A172 (cell line): Measurements from ENCODE around the gene ATPAF2. TPM values are rescaled to one million over a fixed set of nuclear protein-coding genes. Genes with fewer than 3 reads are reported as not detected.

Experiments
- DNase-seq: peaks from one replicate; pipeline ENCODE4 v3.0.0-alpha.2; 2015; ENCODE audit warnings: low spot score
- total RNA-seq: library from RNA; depleted of rRNA; stranded (reverse); fragments of >200 nt; shearing (Covaris generic); gene quantifications from 2 replicates; pipeline ENCODE4 v1.2.3, GENCODE V29; 2014; rRNA removed

Gene ATPAF2
- total RNA-seq: 10.9 and 12.9 TPM in 2 replicates

GRCh38 chr17:18038861-18039534, at the start of gene ATPAF2, which contains the start of gene GID4:
Gene ATPAF2 (minus strand): TSS chr17:18039168. CDS start chr17:18039013, 155 bp downstream.
Gene GID4 (plus strand): TSS chr17:18039408. CDS start chr17:18039465, 57 bp downstream.
- DNase-seq: peak; percentile 97

- peak; percentile 83 for DNase-seq
Measured at GRCh38 chr17:18087610-18088491, 48.9 kb upstream of the ATPAF2 start, which contains the start of gene DRG2. Gene DRG2 (plus strand): TSS chr17:18087948. CDS start chr17:18088024, 76 bp downstream.

- DNase-seq: no peak
Measured at GRCh38 chr17:18084256-18084655, 45.3 kb upstream of the ATPAF2 start.

- DNase-seq: no peak
Measured at GRCh38 chr17:18079543-18079942, 40.6 kb upstream of the ATPAF2 start.

GRCh38 chr17:18076936-18077335, 38.0 kb upstream of the ATPAF2 start:
- DNase-seq: no peak

- no peak for DNase-seq
Measured at GRCh38 chr17:18074566-18075272, 35.8 kb upstream of the ATPAF2 start.

GRCh38 chr17:18071751-18072150, 32.8 kb upstream of the ATPAF2 start:
- no peak for DNase-seq

- no peak for DNase-seq
Measured at GRCh38 chr17:18070861-18071340, 31.9 kb upstream of the ATPAF2 start.

- no peak for DNase-seq
Measured at GRCh38 chr17:18069101-18069500, 30.1 kb upstream of the ATPAF2 start.

- DNase-seq: no peak
Measured at GRCh38 chr17:18066866-18067265, 27.9 kb upstream of the ATPAF2 start.

GRCh38 chr17:18065546-18065945, 26.6 kb upstream of the ATPAF2 start:
- no peak for DNase-seq

- DNase-seq: no peak
Measured at GRCh38 chr17:18064053-18064452, 25.1 kb upstream of the ATPAF2 start.

- peak; percentile 60 for DNase-seq
Measured at GRCh38 chr17:18059283-18059682, 20.3 kb upstream of the ATPAF2 start.

GRCh38 chr17:18056214-18056613, 17.2 kb upstream of the ATPAF2 start:
- DNase-seq: no peak

GRCh38 chr17:18055597-18055996, 16.6 kb upstream of the ATPAF2 start:
- DNase-seq: no peak

- DNase-seq: no peak
Measured at GRCh38 chr17:18045691-18046350, 6.9 kb upstream of the ATPAF2 start.

GRCh38 chr17:18044609-18045008, 5.6 kb upstream of the ATPAF2 start:
- DNase-seq: no peak

- DNase-seq: no peak
Measured at GRCh38 chr17:18043491-18043890, 4.5 kb upstream of the ATPAF2 start.

GRCh38 chr17:18042983-18043382, 4.0 kb upstream of the ATPAF2 start:
- no peak for DNase-seq

- DNase-seq: peak; percentile 29
Measured at GRCh38 chr17:18041776-18042175, 2.8 kb upstream of the ATPAF2 start.

- DNase-seq: no peak
Measured at GRCh38 chr17:18040261-18040858, 1.4 kb upstream of the ATPAF2 start.
